HG02885 (cell line): ENCODE measurements around the gene AFAP1.

ENCODE experiments used
- ATAC-seq: cut with Tn5 transposase; IDR thresholded peaks from one replicate; pipeline ENCODE4 v1.9.1; 2021; ENCODE audit warnings: mild to moderate bottlenecking; ENCODE audit not compliant: unreplicated experiment, poor library complexity

The AFAP1 gene

GRCh38 chr4:7778510-7779431, 160.9 kb downstream of the AFAP1 start:
- no peak for ATAC-seq

- no peak for ATAC-seq
Measured at GRCh38 chr4:7777871-7778509, 161.7 kb downstream of the AFAP1 start.

DNA sequence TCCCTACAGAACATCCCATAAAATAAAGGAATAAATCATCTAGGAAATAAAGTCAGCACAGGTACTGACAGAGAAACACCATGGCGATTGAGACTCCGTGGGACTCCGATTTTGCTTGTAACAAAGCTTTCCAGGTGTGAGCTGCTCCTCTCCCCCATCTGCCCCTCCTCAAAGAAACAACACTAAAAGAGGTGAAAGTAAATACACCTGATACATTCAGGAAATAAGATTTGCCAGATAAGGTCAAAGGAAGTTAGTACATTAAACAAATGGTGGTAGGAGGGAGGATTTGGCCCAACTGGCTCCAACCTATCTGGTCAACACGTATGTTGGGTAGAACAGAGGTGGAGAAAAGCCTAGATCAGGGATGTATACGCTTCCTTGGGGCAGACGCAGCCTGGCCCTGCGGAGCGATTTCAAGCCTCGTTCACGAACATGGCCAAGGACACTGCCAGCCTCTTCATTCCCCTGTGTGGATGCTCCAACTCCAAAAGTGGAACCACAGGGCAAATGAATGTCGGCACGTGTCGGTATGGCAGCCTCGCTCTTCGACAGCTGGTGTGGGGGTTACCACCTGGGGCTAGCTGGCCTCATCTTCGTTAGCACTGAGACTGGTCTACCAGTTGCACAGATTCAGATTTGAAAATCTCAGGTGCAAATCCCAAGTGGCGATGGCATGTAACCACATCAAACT, 162.5 kb downstream of the AFAP1 start:
- no peak for ATAC-seq

DNA sequence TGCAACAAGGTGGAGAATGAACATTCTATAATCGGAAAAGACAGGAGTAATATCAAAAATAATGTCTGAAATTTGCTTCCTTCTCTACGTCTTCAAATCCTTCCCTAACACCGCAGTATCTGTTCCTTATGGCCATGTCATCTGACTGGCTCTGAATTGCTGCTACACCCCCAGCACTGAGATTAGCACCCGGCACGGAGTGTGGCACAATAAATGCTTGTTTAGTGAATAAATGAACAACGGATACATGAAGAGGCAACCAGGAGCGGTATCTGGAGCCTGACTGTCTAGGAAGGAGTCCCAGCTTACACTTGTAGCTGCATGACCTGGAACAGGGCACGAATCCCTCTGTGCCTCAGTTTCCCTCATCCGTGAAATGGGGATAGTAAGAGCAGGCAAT, 164.3 kb downstream of the AFAP1 start:
- no peak for ATAC-seq

DNA sequence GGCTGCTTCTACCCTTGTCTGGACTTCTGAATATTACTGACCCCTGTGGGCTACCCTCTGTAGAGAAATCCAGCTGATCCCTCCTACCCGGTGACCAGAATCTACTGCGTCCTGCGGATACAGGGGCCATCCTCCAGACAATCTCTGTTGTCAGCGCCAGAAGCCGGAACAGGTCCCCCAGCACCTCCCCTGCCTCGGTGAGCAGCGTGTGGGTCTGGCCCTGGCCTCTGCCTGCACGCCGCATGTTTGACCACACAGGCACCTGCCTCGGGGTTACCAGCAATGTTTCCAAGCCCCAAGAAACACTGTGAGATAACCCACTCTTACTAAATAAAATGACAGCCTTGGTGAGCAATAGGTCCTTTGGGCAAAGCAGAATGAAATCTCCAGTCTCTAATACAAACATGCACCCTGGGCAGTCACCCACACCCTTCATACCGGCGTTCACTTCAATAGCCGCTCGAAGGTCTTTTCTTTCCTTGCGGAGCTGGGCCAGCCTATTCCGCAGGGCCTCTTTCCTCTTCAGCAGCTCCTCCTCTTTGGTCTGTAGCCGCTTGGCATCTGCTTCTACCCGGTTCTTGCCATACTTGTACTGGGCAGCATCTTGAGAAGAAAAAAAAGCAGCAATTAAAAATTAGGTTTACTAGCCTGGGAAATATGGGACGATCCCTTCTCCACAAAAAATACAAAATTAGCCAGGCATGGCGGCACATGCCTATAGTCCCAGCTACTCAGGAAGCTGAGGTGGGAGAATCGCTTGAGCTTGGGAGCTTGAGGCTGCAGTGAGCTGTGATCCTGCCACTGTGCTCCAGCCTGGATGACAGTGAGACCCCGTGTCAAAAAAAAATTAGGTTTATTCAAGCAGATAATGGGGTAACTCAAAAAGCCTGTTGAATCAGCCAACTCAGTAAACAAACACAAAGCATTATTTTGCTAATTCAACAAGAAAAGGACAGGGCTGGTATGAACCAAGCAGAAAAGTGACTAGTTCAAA, 165.1 kb downstream of the AFAP1 start:
- no peak for ATAC-seq

DNA sequence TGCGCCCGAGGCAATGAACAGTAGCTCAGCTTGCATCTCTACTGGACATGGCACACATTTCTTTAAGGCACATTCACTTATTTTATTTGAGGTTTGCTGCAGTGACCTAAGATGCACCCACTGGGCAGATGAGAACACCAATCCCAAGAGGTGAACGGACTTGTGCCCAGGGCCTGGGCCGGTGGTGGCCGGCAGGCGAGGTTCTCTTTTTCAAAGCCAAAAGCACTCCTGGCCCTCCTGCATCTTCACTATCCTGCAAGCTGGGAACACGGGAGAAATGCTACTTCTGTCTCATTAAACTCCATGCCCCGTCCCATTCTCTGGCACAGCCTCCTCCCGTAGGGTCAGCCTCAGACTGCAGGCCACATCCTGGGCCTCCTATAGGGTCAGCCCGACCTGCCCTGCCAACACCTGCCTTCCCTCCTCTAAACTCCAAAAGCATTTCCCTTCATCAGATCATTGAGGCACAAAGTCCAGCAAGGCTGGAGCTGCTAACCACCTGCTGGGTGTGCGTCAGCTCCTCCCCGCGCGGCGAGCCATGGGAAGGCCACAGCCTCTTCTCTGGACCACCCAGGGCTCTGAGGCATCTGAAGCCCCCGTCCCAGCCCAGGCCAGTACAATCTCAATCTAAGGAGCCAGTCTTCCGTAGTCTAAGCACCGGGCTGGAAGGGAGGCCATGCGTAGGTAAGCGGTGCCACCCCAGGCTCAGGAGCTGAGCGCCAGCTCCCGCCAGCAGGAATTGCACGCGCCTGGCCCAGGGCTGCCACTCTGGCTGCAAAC, 166.1 kb downstream of the AFAP1 start:
- ATAC-seq: no peak

DNA sequence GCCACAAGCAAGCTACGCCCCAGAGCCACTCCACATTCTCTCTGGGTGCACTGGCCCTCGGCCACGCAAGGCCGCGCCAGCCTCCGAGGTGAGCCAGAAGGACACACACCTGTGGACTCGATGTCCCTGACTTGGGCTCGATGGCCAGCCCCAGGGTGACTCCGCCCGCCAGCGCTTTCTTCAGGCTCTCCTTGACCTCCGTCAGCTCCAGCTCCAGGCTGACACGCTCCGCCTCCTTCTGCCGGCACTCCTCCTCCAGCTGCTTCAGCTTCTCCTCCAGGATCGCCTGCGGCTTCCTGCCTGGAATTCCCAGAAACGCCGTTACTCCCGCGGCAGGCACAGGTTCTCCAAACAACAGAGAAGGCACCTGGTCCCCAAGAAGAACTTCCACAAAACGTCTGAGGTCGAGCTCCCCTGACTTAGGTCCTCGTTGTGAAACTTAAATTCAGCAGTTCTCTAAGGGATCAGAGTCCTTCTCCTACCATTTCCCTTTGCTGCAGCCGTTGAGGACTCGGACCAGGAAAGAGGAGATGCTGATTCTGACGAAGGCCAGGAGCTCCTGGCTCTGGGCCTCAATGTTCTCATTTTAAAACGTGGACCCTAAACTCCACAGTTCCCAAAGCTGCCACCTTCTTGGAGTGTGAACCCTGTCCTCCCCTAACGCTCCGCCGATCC, 166.8 kb downstream of the AFAP1 start:
- ATAC-seq: no peak

GRCh38 chr4:7771541-7772507, 167.8 kb downstream of the AFAP1 start:
- ATAC-seq: peak; percentile 93

DNA sequence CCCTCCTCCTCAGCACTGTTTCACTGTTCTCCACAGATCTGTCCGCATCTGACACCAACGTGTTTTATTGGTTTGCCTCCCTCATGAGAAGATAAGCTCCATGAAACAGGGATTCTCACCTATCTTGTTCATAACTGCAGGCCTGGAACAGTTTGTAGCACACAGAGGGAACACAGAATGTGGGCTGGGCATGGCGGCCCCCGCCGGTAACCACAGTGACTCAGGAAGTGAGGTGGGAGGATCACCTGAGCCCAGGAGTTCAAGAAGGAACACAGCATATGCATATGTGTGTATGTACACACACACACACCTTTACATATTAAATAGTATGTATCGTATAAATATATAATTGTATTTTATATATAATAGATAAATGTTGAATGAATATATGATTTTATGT, 168.6 kb downstream of the AFAP1 start:
- ATAC-seq: no peak

DNA sequence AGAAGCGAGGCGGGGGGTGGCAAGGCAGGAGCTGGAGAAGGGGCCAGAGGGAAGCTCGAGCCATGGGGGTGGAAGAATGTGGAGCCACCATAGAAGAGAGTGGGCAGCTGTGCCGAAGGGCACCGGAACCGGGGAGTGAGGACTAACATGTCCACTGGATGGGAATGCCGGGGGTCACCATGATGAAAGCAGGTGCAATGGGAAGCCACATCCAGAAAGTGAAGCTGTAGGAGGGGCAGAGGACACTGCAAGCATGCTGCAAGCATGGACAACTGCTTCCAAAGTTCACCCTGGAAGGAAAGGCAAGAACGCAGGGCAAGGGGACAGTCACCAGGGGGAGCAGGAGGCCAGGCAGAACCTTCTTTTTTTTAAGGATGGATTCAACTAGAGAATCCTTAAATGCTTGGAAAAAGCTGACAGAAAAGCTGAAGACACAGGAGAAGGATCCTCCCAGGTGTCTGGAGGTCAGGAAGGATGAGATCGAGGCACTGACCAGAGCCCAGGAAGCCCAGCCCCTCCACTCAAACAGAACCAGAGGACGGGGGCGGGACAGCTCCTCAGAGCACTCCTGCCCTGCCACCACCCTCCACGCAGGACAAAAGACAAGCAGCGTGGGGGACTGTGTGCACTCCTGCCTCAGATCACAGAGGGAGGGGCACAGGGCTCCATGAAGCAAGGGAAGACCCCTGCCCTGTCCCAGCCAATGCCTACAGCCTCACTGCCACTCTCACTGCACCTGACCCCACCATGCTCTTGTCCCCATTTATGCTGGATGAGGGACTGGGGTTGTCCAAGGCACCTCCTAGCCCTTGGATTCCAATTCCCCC, 169.2 kb downstream of the AFAP1 start:
- ATAC-seq: no peak

GRCh38 chr4:7769396-7770223, 170.1 kb downstream of the AFAP1 start:
- no peak for ATAC-seq

DNA sequence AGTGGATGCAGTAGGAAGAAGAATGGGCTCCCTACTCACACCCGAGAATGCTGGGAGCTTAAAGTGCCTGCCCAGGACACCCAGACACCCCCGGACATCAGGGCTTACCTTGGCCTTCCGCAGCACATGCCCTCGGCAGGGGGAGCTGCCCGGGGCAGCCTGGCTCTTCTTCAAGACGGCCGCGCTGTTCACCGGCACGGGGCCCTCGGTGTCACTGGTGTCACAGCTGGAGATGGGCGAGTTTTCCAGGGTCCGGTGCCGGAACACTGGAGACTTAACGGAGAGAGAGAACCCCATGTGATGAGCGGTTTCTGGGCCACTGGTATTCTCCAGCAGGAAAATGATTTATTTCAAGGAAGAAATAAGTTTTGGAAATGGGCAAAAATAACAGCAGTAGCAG, 170.9 kb downstream of the AFAP1 start:
- no peak for ATAC-seq

- no peak for ATAC-seq
Measured at GRCh38 chr4:7767966-7768365, 171.7 kb downstream of the AFAP1 start.

- ATAC-seq: no peak
Measured at GRCh38 chr4:7767526-7767925, 172.1 kb downstream of the AFAP1 start.

GRCh38 chr4:7766661-7767345, 172.9 kb downstream of the AFAP1 start:
- ATAC-seq: no peak
